GM12878 (cell line): ENCODE results near the gene KCNK7. TPM values are rescaled to one million over a fixed set of nuclear protein-coding genes. Genes with fewer than 3 reads are reported as not detected.

ENCODE experiments used
- ATF7 ChIP-seq: fragments of 450-650 bp; IDR thresholded peaks from 2 replicates; pipeline ENCODE4 v1.6.1; 2016; ENCODE audit warnings: low read depth, mild to moderate bottlenecking
- BACH1 ChIP-seq: fragments of 450-650 bp; IDR thresholded peaks from 2 replicates; pipeline ENCODE4 v1.6.1; 2017; ENCODE audit warnings: mild to moderate bottlenecking, borderline replicate concordance
- BCL11A ChIP-seq: IDR thresholded peaks from 2 replicates; pipeline ENCODE4 v1.6.1; 2011; ENCODE audit warnings: low read depth, low read length
- BHLHE40 ChIP-seq, 2 experiments: fragments of 450-650 bp in 1 of 2; IDR thresholded peaks; 2 replicates each; pipeline ENCODE4 v1.6.1; 2011 to 2017; ENCODE audit warnings: low read depth in 2 of 2, borderline replicate concordance in 1 of 2, improper control_type of control experiment in 1 of 2, low read length in 1 of 2, mild to moderate bottlenecking in 1 of 2
- CTCF ChIP-seq, 3 experiments: IDR thresholded peaks in 2 of 3; conservative IDR thresholded peaks in 1 of 3; 2 replicates each; pipeline ENCODE4 v1.5.1; 2011; ENCODE audit warnings: low read depth in 3 of 3, low read length in 3 of 3, mild to moderate bottlenecking in 3 of 3, control low read depth in 2 of 3, moderate library complexity in 2 of 3, inconsistent platforms in 1 of 3, mixed read lengths in 1 of 3; ENCODE audit not compliant: control insufficient read depth in 2 of 3, insufficient read depth in 1 of 3; ENCODE audit errors: extremely low read depth in 1 of 3
- HCFC1 ChIP-seq: fragments of 150-350 bp; IDR thresholded peaks from 2 replicates; pipeline ENCODE4 v1.6.1; 2014; ENCODE audit warnings: low read length
- HSF1 ChIP-seq: fragments of 150-350 bp; IDR thresholded peaks from 2 replicates; pipeline ENCODE4 v1.6.1; 2014; ENCODE audit warnings: mild to moderate bottlenecking, low read depth, low read length
- IKZF1 ChIP-seq: fragments of 450-650 bp; conservative IDR thresholded peaks from 2 replicates; pipeline ENCODE4 v1.6.1; 2017; ENCODE audit warnings: antibody characterized with exemption, mild to moderate bottlenecking
- IKZF2 ChIP-seq, 2 experiments: fragments of 450-650 bp; IDR thresholded peaks; 2 replicates each; pipeline ENCODE4 v1.6.1; 2017; ENCODE audit warnings: mild to moderate bottlenecking in 2 of 2, moderate library complexity in 2 of 2
- LARP7 ChIP-seq: fragments of 450-650 bp; IDR thresholded peaks from 2 replicates; pipeline ENCODE4 v1.6.1; 2017; ENCODE audit warnings: mild to moderate bottlenecking
- POLR2A ChIP-seq: IDR thresholded peaks from 2 replicates; pipeline ENCODE4 v1.6.1; 2011; ENCODE audit warnings: low read depth, mild to moderate bottlenecking, low read length
- POU2F2 ChIP-seq: IDR thresholded peaks from 3 replicates; pipeline ENCODE4 v1.6.1; 2011; ENCODE audit warnings: low read depth, mild to moderate bottlenecking, low read length, borderline replicate concordance
- RELB ChIP-seq: fragments of 450-650 bp; IDR thresholded peaks from 2 replicates; pipeline ENCODE4 v1.6.1; 2017; ENCODE audit warnings: low read depth, mild to moderate bottlenecking, moderate library complexity
- SMARCA5 ChIP-seq: fragments of 450-650 bp; IDR thresholded peaks from 2 replicates; pipeline ENCODE4 v1.6.1; 2017; ENCODE audit warnings: mild to moderate bottlenecking
- TAF1 ChIP-seq: IDR thresholded peaks from 2 replicates; pipeline ENCODE4 v1.6.1; 2011; ENCODE audit warnings: mild to moderate bottlenecking, low read depth, low read length, borderline replicate concordance
- TBL1XR1 ChIP-seq: IDR thresholded peaks from 2 replicates; pipeline ENCODE4 v1.6.1; 2012; ENCODE audit warnings: low read depth, low read length, improper control_type of control experiment
- ZBTB11 ChIP-seq: fragments of 450-650 bp; formaldehyde crosslinking; IDR thresholded peaks from 2 replicates; pipeline ENCODE4 v1.5.0; 2022; ENCODE audit warnings: mild to moderate bottlenecking, missing genetic modification characterization
- ZNF274 ChIP-seq: IDR thresholded peaks from one replicate; pipeline ENCODE4 v1.8.0; 2011; ENCODE audit not compliant: insufficient read length, insufficient read depth
- ZSCAN29 ChIP-seq: fragments of 450-650 bp; IDR thresholded peaks from 2 replicates; pipeline ENCODE4 v1.6.1; 2017; ENCODE audit warnings: mild to moderate bottlenecking, moderate library complexity
- polyA plus RNA-seq, 11 experiments: library from polyadenylated mRNA; depleted of rRNA in 4 of 11; unstranded in 6 of 11; stranded (reverse) in 5 of 11; fragments of >200 nt; fragmentation: Nextera tagmentation in 4 of 11; fragmentation: Illumina TruSeq in 1 of 11; extraction: Ambion mirVana in 4 of 11; extraction: Trizol in 1 of 11; gene quantifications; 1 replicate in 1 of 11; 2 replicates in 10 of 11; pipeline versions ENCODE4 v1.2.1 to v1.2.3, GENCODE V29; 2011 to 2016; ENCODE audit warnings: inconsistent platforms in 2 of 11, missing spikeins in 2 of 11, low read depth in 1 of 11
- total RNA-seq, 4 experiments: library from RNA; depleted of rRNA in 3 of 4; stranded (reverse); fragments of >200 nt in 3 of 4; fragmentation: Illumina TruSeq in 1 of 4; extraction: Trizol in 1 of 4; gene quantifications; 2 replicates each; pipeline versions ENCODE4 v1.2.1 to v1.2.3, GENCODE V29; 2013 to 2021
- TF ChIP-seq, protein P1 (sequence below): fragments of 450-650 bp; conservative IDR thresholded peaks from 2 replicates; pipeline ENCODE4 v1.6.1; 2017; ENCODE audit warnings: mild to moderate bottlenecking, moderate library complexity

The KCNK7 gene
- total and polyA plus RNA-seq, 10 of the 15 experiments (the other 5 are each of a cell fraction or from before 2014, with no cell fraction given), result 0.11 to 0.54 (median 0.23) TPM; not detected in 7

DNA sequence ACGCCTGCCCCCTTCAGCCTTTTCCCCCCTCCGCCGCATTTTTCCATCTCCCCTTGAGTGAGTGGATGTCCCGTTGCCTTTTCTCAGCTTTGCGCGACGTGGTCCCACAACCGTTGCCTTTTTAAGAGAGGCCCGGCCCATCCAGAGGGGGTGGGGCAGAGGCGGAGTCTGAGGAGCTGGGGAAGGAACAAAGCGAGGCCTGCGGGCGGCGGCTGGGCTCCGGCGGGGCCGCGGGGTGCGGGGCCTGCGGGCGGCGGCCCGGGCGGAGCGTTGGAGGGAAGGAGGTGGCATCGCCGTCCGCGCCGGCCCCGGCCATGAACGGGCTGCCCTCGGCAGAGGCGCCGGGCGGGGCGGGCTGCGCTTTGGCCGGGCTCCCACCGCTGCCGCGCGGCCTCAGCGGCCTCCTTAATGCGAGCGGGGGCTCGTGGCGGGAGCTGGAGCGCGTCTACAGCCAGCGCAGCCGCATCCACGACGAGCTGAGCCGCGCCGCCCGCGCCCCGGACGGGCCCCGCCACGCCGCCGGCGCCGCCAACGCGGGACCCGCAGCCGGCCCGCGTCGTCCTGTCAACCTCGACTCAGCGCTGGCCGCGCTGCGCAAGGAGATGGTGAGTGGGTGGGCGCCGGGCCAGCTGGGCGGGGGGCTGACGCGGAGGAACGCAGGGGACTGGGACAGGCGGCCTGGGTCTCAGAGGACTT lies 23.1 kb downstream of the KCNK7 start, which contains the start of gene FAM89B (continued):
- TF ChIP-seq CTCF (IDR thresholded peaks at IDR 0.05 in 2 of 3, conservative IDR thresholded peaks at IDR 0.05 in 1 of 3; ENCODE audit: control insufficient read depth in 2 of 3, extremely low read depth in 1 of 3, insufficient read depth in 1 of 3, low read depth in 3 of 3, low read length in 3 of 3) (no peak), LARP7 (peak; percentile 92), HSF1 (no peak), RELB (peak; percentile 67; the same call in 1 of the 2 replicates), IKZF2 (IDR thresholded peaks at IDR 0.05) (0 out of 4 replicates have a peak, but pooled peaks of 1 of the 2 experiments have one; percentile 4), HCFC1 (no peak), ATF7 (0 out of 2 replicates have a peak, but pooled peaks have one; percentile 10), SMARCA5 (no peak), TBL1XR1 (no peak), BCL11A (no peak), ZNF274 (no peak), ZBTB11 (CRISPR knock-in tag) (0 out of 2 replicates have a peak, but pooled peaks have one; percentile 4), ZSCAN29 (0 out of 2 replicates have a peak, but pooled peaks have one; percentile 28), BHLHE40 (IDR thresholded peaks at IDR 0.05; ENCODE audit: borderline replicate concordance in 1 of 2, low read depth in 2 of 2, low read length in 1 of 2) (peak in 1 of 2 experiments; percentile 53; a peak in 2 of 4 replicates), POU2F2 (no peak), POLR2A (peak; percentile 63), IKZF1 (peak; percentile 64; the same call in 1 of the 2 replicates), BACH1 (peak; percentile 84; the same call in 1 of the 2 replicates), TAF1 (peak; percentile 23; the same call in 1 of the 2 replicates)
- TF ChIP-seq, protein P1, sequence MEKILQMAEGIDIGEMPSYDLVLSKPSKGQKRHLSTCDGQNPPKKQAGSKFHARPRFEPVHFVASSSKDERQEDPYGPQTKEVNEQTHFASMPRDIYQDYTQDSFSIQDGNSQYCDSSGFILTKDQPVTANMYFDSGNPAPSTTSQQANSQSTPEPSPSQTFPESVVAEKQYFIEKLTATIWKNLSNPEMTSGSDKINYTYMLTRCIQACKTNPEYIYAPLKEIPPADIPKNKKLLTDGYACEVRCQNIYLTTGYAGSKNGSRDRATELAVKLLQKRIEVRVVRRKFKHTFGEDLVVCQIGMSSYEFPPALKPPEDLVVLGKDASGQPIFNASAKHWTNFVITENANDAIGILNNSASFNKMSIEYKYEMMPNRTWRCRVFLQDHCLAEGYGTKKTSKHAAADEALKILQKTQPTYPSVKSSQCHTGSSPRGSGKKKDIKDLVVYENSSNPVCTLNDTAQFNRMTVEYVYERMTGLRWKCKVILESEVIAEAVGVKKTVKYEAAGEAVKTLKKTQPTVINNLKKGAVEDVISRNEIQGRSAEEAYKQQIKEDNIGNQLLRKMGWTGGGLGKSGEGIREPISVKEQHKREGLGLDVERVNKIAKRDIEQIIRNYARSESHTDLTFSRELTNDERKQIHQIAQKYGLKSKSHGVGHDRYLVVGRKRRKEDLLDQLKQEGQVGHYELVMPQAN, result peak; percentile 77
- TF ChIP-seq, all 136 proteins: peak for 24
